Type B pancreatic cell (in vitro differentiated cells): ENCODE measurements around the gene POU3F2. TPM values are rescaled to one million over a fixed set of nuclear protein-coding genes. Genes with fewer than 3 reads are reported as not detected.

Experiments
- DNase-seq: peaks from one replicate; pipeline ENCODE4 v3.0.0; 2021; ENCODE audit warnings: mixed read lengths; ENCODE audit not compliant: unreplicated experiment; ENCODE audit errors: extremely low spot score
- H3K27ac Mint-ChIP-seq: 2 replicates; pipeline ENCODE4 v1.8.0; 2021; ENCODE audit warnings: mild to moderate bottlenecking, mixed read lengths
- H3K27me3 Mint-ChIP-seq: 2 replicates; pipeline ENCODE4 v1.8.0; 2021; ENCODE audit warnings: mixed read lengths
- H3K36me3 Mint-ChIP-seq: 2 replicates; pipeline ENCODE4 v1.8.0; 2021; ENCODE audit warnings: mixed read lengths
- H3K4me1 Mint-ChIP-seq: one replicate; pipeline ENCODE4 v1.8.0; 2021; ENCODE audit warnings: mixed read lengths; ENCODE audit not compliant: unreplicated experiment
- H3K4me3 Mint-ChIP-seq: 2 replicates; pipeline ENCODE4 v1.8.0; 2021; ENCODE audit warnings: mild to moderate bottlenecking, mixed read lengths
- H3K9me3 Mint-ChIP-seq: 2 replicates; pipeline ENCODE4 v1.8.0; 2021; ENCODE audit warnings: mixed read lengths
- total RNA-seq: library from RNA; stranded (reverse); gene quantifications from 2 replicates; pipeline ENCODE4 v1.2.1, GENCODE V29; 2021; ENCODE audit warnings: low replicate concordance
- TF ChIP-seq, protein P1 (sequence below): fragments of 200-600 bp; sonication (generic); conservative IDR thresholded peaks from 2 replicates; pipeline ENCODE4 v1.5.0; 2021; ENCODE audit warnings: antibody characterized with exemption, mild to moderate bottlenecking

POU3F2 gene
- total RNA-seq, 1 donor from 2014 or later: 2.1 TPM

DNA sequence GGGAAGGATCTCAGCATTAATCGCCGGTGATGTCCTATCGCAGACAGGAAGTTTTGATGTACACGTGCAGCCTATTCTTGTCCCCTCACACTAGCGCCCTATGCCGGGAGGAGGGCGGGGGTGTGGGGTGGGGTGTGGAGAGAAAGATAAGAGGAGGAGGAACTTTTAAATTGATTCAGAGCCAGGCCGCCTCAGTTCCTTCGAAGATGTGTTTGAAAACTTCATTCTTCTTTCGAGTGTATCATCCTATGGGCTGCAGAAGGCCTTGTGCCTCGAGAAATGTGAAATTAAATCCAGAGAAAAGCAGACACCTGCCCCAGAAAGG, 2.5 kb upstream of the POU3F2 start:
- H3K9me3 Mint-ChIP-seq: no peaks in the 10 kb centered on the region
- H3K4me1 Mint-ChIP-seq: peaks cover 29% of the 10 kb centered on the region
- no peaks in the 10 kb centered on the region for H3K36me3 Mint-ChIP-seq
- peak overlapping the region; percentile 84 for H3K4me3 Mint-ChIP-seq
- peaks cover 93% of the 10 kb centered on the region for H3K27me3 Mint-ChIP-seq
- TF ChIP-seq, protein P1, sequence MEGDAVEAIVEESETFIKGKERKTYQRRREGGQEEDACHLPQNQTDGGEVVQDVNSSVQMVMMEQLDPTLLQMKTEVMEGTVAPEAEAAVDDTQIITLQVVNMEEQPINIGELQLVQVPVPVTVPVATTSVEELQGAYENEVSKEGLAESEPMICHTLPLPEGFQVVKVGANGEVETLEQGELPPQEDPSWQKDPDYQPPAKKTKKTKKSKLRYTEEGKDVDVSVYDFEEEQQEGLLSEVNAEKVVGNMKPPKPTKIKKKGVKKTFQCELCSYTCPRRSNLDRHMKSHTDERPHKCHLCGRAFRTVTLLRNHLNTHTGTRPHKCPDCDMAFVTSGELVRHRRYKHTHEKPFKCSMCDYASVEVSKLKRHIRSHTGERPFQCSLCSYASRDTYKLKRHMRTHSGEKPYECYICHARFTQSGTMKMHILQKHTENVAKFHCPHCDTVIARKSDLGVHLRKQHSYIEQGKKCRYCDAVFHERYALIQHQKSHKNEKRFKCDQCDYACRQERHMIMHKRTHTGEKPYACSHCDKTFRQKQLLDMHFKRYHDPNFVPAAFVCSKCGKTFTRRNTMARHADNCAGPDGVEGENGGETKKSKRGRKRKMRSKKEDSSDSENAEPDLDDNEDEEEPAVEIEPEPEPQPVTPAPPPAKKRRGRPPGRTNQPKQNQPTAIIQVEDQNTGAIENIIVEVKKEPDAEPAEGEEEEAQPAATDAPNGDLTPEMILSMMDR: no peak
- H3K27ac Mint-ChIP-seq: no peak overlapping the region
- no peak for DNase-seq

DNA sequence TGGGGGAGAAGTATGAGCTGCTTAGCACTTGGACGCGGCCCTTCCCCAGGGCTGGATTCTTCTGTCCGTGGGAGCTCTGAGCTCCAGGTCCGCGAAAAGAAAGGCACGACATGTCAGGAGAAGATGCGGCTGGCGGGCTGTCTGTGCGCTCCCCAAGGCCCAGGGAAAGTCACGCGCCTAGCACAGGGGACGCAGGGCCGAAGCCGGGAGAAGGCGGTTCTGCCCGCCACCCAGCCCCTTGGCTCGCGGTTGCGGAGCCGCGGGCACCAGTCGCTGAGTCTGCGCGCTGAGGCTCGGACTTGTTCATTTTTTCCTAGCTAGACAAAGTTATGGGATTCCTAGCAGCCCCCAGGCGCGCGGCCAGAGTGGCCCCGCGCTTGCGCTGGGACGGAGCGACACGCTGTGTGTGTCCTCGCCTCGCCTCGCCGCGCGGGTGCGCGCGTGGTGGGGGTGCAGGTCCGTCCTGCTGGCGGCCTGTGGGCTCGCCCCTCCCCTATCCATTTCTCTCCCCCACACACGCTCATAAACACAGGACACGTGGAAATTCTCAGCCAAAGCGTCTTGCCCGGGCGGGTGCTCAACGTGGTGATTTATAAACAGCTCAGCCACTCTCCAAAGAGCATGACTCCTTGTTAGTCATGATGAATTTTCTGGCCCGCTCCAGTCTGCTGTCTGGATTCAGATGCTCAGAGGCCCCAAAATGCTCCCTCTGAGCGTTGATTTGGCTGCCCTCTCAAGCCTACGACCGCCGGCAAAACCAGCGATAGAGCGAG, 1.9 kb upstream of the POU3F2 start:
- H3K9me3 Mint-ChIP-seq: no peaks in the 10 kb centered on the region
- DNase-seq: peak; percentile 71
- no peak overlapping the region for H3K27ac Mint-ChIP-seq
- TF ChIP-seq, protein P1: no peak
- no peaks in the 10 kb centered on the region for H3K36me3 Mint-ChIP-seq
- peaks cover 93% of the 10 kb centered on the region for H3K27me3 Mint-ChIP-seq
- peak overlapping the region; percentile 86 for H3K4me3 Mint-ChIP-seq
- H3K4me1 Mint-ChIP-seq: peaks cover 25% of the 10 kb centered on the region

- Mint-ChIP-seq H3K4me3 (peak overlapping the region; percentile 86), H3K27me3 (peaks cover 93% of the 10 kb centered on the region), H3K27ac (no peak overlapping the region), H3K4me1 (peaks cover 24% of the 10 kb centered on the region), H3K9me3 (no peaks in the 10 kb centered on the region), H3K36me3 (no peaks in the 10 kb centered on the region)
- TF ChIP-seq, protein P1: no peak
- DNase-seq: peak; percentile 67
Observed at GRCh38 chr6:98833057-98833306, 1.4 kb upstream of the POU3F2 start.

DNA sequence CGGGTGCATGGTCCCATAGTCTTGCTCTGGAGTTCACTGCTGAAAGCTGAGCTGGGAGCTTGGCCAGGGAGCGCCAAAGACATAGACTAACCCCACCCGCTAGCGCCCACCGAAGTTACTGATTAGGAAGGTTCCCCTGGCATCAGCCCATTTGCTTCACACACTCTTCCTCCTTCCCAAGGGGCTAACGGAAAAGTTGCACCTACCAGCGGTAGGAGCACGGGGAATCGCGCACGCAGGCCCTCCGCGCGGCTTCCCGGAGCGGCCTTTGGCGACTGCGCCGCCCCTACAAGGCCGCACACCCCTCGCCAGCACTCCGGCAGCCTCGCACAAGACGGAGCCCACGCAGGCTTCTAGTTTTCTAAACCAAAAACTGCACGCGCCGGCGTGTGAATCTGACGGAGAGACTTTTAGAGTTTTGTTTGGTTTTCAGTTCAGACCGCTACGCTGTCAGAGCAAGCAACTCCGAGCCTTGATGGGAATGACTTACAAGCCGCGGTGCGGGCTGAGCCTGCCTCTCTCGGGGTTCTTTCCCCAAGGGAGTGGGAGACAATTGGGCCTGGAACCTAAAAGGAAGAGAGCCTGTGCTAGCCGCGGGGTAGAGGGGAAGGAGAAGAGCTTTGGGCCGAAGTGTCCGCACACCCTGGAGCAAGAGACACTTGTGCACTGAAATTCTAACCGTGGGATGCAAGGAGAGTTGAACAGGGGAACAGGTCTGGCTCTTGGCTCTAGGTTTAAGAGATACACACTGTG, 891 bp upstream of the POU3F2 start:
- H3K27ac Mint-ChIP-seq: peak overlapping the region; percentile 49

DNA sequence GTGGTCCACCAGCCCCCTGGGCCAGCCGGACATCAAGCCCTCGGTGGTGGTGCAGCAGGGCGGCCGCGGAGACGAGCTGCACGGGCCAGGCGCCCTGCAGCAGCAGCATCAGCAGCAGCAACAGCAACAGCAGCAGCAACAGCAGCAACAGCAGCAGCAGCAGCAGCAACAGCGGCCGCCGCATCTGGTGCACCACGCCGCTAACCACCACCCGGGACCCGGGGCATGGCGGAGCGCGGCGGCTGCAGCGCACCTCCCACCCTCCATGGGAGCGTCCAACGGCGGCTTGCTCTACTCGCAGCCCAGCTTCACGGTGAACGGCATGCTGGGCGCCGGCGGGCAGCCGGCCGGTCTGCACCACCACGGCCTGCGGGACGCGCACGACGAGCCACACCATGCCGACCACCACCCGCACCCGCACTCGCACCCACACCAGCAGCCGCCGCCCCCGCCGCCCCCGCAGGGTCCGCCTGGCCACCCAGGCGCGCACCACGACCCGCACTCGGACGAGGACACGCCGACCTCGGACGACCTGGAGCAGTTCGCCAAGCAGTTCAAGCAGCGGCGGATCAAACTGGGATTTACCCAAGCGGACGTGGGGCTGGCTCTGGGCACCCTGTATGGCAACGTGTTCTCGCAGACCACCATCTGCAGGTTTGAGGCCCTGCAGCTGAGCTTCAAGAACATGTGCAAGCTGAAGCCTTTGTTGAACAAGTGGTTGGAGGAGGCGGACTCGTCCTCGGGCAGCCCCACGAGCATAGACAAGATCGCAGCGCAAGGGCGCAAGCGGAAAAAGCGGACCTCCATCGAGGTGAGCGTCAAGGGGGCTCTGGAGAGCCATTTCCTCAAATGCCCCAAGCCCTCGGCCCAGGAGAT, 1.0 kb downstream of the POU3F2 start:
- peak overlapping the region; percentile 86 for H3K4me3 Mint-ChIP-seq
- no peaks in the 10 kb centered on the region for H3K9me3 Mint-ChIP-seq
- TF ChIP-seq, protein P1: no peak
- DNase-seq: peak; percentile 68
- peaks cover 20% of the 10 kb centered on the region for H3K4me1 Mint-ChIP-seq
- H3K27me3 Mint-ChIP-seq: peaks cover 93% of the 10 kb centered on the region
- H3K36me3 Mint-ChIP-seq: peaks cover 1% of the 10 kb centered on the region
- H3K27ac Mint-ChIP-seq: peak overlapping the region; percentile 66

More for the DNA sequence above, 891 bp upstream of the POU3F2 start:
- peak; percentile 67 for DNase-seq
- no peaks in the 10 kb centered on the region for H3K9me3 Mint-ChIP-seq
- peak overlapping the region; percentile 86 for H3K4me3 Mint-ChIP-seq
- H3K4me1 Mint-ChIP-seq: peaks cover 20% of the 10 kb centered on the region
- H3K36me3 Mint-ChIP-seq: no peaks in the 10 kb centered on the region
- TF ChIP-seq, protein P1: no peak
- peaks cover 93% of the 10 kb centered on the region for H3K27me3 Mint-ChIP-seq
